HG03439 (cell line): ENCODE measurements around the gene KCNK10.
A peak's percentile ranks its signal among the peaks of the same experiment; 100 is the strongest.

Source experiments
- ATAC-seq: cut with Tn5 transposase; IDR thresholded peaks from one replicate; pipeline ENCODE4 v1.9.1; 2021; ENCODE audit warnings: mild to moderate bottlenecking, moderate library complexity; ENCODE audit not compliant: unreplicated experiment

KCNK10 gene

GRCh38 chr14:88191605-88192004 lies 131.5 kb downstream of the KCNK10 start:
- no peak for ATAC-seq

GRCh38 chr14:88189417-88190191 lies 133.5 kb downstream of the KCNK10 start:
- ATAC-seq = peak; percentile 80

GRCh38 chr14:88188745-88189416 lies 134.2 kb downstream of the KCNK10 start:
- peak; percentile 35 for ATAC-seq

GRCh38 chr14:88185843-88186242 lies 137.2 kb downstream of the KCNK10 start:
- ATAC-seq = no peak

- ATAC-seq = no peak
These were observed 138.1 kb downstream of the KCNK10 start for GRCh38 chr14:88184956-88185355.

GRCh38 chr14:88181072-88181471 lies 142.0 kb downstream of the KCNK10 start:
- no peak for ATAC-seq

- no peak for ATAC-seq
These were observed 143.4 kb downstream of the KCNK10 start for GRCh38 chr14:88179716-88180115.

GRCh38 chr14:88170333-88170732 lies 152.7 kb downstream of the KCNK10 start:
- ATAC-seq = no peak

GRCh38 chr14:88168498-88169165 lies 154.4 kb downstream of the KCNK10 start:
- peak; percentile 84 for ATAC-seq

- no peak for ATAC-seq
These were observed 155.0 kb downstream of the KCNK10 start for GRCh38 chr14:88168025-88168424.

- no peak for ATAC-seq
These were observed 156.5 kb downstream of the KCNK10 start for GRCh38 chr14:88166616-88167015.

GRCh38 chr14:88164906-88165534 lies 158.0 kb downstream of the KCNK10 start:
- ATAC-seq = no peak

- no peak for ATAC-seq
These were observed 159.3 kb downstream of the KCNK10 start for GRCh38 chr14:88163731-88164255.

GRCh38 chr14:88156127-88156526 lies 166.9 kb downstream of the KCNK10 start:
- ATAC-seq = no peak

GRCh38 chr14:88154926-88155325 lies 168.1 kb downstream of the KCNK10 start:
- no peak for ATAC-seq

- ATAC-seq = no peak
These were observed 168.7 kb downstream of the KCNK10 start for GRCh38 chr14:88154321-88154720.

GRCh38 chr14:88146881-88147649 lies 176.0 kb downstream of the KCNK10 start:
- ATAC-seq = no peak

- no peak for ATAC-seq
These were observed 179.3 kb downstream of the KCNK10 start for GRCh38 chr14:88143810-88144209.

- no peak for ATAC-seq
These were observed 180.1 kb downstream of the KCNK10 start for GRCh38 chr14:88142997-88143396.

- no peak for ATAC-seq
These were observed 182.2 kb downstream of the KCNK10 start for GRCh38 chr14:88140874-88141273.
